GM12878 (cell line): Measurements from ENCODE around the gene DYNLT2B. TPM values are rescaled to one million over a fixed set of nuclear protein-coding genes. Genes with fewer than 3 reads are reported as not detected.
A peak's percentile ranks its signal among the peaks of the same experiment; 100 is the strongest.

Experiments
- CBX3 ChIP-seq: fragments of 200-600 bp; sonication (generic); IDR thresholded peaks from 2 replicates; pipeline ENCODE4 v1.6.1; 2016; ENCODE audit warnings: low read depth, borderline replicate concordance
- KLF5 ChIP-seq: fragments of 450-650 bp; IDR thresholded peaks from 2 replicates; pipeline ENCODE4 v1.6.1; 2014; ENCODE audit warnings: mild to moderate bottlenecking; ENCODE audit not compliant: partially characterized antibody
- MTA3 ChIP-seq: IDR thresholded peaks from 2 replicates; pipeline ENCODE4 v1.6.1; 2012; ENCODE audit warnings: low read length, inconsistent platforms, borderline replicate concordance
- NFYB ChIP-seq: IDR thresholded peaks from 2 replicates; pipeline ENCODE4 v1.6.1; 2011; ENCODE audit warnings: low read depth, mild to moderate bottlenecking, low read length, improper control_type of control experiment, moderate library complexity; ENCODE audit not compliant: insufficient read depth
- RCOR1 ChIP-seq: conservative IDR thresholded peaks from 2 replicates; pipeline ENCODE4 v1.6.1; 2012; ENCODE audit warnings: low read depth, low read length, improper control_type of control experiment
- SMARCA5 ChIP-seq: fragments of 450-650 bp; IDR thresholded peaks from 2 replicates; pipeline ENCODE4 v1.6.1; 2017; ENCODE audit warnings: mild to moderate bottlenecking
- STAT3 ChIP-seq: IDR thresholded peaks from 2 replicates; pipeline ENCODE4 v1.6.1; 2011; ENCODE audit warnings: low read depth, low read length, improper control_type of control experiment
- SUPT20H ChIP-seq: IDR thresholded peaks from 2 replicates; pipeline ENCODE4 v1.6.1; 2011; ENCODE audit warnings: low read depth, mild to moderate bottlenecking, low read length, moderate library complexity, borderline replicate concordance; ENCODE audit not compliant: control insufficient read depth
- TCF12 ChIP-seq: IDR thresholded peaks from 2 replicates; pipeline ENCODE4 v1.6.1; 2011; ENCODE audit warnings: low read depth, mild to moderate bottlenecking, low read length
- ZNF24 ChIP-seq: fragments of 450-650 bp; IDR thresholded peaks from 2 replicates; pipeline ENCODE4 v1.6.1; 2017; ENCODE audit warnings: antibody characterized with exemption, mild to moderate bottlenecking
- ZNF384 ChIP-seq: IDR thresholded peaks from 2 replicates; pipeline ENCODE4 v1.6.1; 2012; ENCODE audit warnings: low read depth, mild to moderate bottlenecking, low read length, improper control_type of control experiment, borderline replicate concordance
- ZZZ3 ChIP-seq: IDR thresholded peaks from 2 replicates; pipeline ENCODE4 v1.6.1; 2011; ENCODE audit warnings: low read depth; ENCODE audit not compliant: control insufficient read depth, insufficient read length
- polyA plus RNA-seq, 11 experiments: library from polyadenylated mRNA; depleted of rRNA in 4 of 11; unstranded in 6 of 11; stranded (reverse) in 5 of 11; fragments of >200 nt; fragmentation: Nextera tagmentation in 4 of 11; fragmentation: Illumina TruSeq in 1 of 11; extraction: Ambion mirVana in 4 of 11; extraction: Trizol in 1 of 11; gene quantifications; 1 replicate in 1 of 11; 2 replicates in 10 of 11; pipeline versions ENCODE4 v1.2.1 to v1.2.3, GENCODE V29; 2011 to 2016; ENCODE audit warnings: inconsistent platforms in 2 of 11, missing spikeins in 2 of 11, low read depth in 1 of 11
- total RNA-seq, 4 experiments: library from RNA; depleted of rRNA in 3 of 4; stranded (reverse); fragments of >200 nt in 3 of 4; fragmentation: Illumina TruSeq in 1 of 4; extraction: Trizol in 1 of 4; gene quantifications; 2 replicates each; pipeline versions ENCODE4 v1.2.1 to v1.2.3, GENCODE V29; 2013 to 2021
- TF ChIP-seq, protein P1 (sequence below): IDR thresholded peaks from 2 replicates; pipeline ENCODE4 v1.6.1; 2011; ENCODE audit warnings: borderline replicate concordance, low read depth, mild to moderate bottlenecking, moderate library complexity, mixed read lengths, low read length; ENCODE audit not compliant: insufficient read depth; ENCODE audit errors: extremely low read length
- TF ChIP-seq, protein P2 (sequence below): fragments of 450-650 bp; IDR thresholded peaks from 2 replicates; pipeline ENCODE4 v1.6.1; 2018; ENCODE audit warnings: borderline replicate concordance, mild to moderate bottlenecking; ENCODE audit not compliant: partially characterized antibody
- TF ChIP-seq, protein P3 (sequence below): fragments of 450-650 bp; IDR thresholded peaks from 2 replicates; pipeline ENCODE4 v1.6.1; 2018; ENCODE audit warnings: mild to moderate bottlenecking, low read depth, moderate library complexity; ENCODE audit not compliant: partially characterized antibody
- TF ChIP-seq, protein P4 (sequence below): IDR thresholded peaks from 2 replicates; pipeline ENCODE4 v1.6.1; 2012; ENCODE audit warnings: low read depth, low read length, improper control_type of control experiment
- TF ChIP-seq, protein P5 (sequence below): fragments of 450-650 bp; IDR thresholded peaks from 2 replicates; pipeline ENCODE4 v1.6.1; 2017; ENCODE audit warnings: mild to moderate bottlenecking, moderate library complexity

Gene DYNLT2B
- total and polyA plus RNA-seq, 10 of the 15 experiments (the other 5 are each of a cell fraction or from before 2014, with no cell fraction given), result 8.6 to 89.7 (median 21.9) TPM

DNA sequence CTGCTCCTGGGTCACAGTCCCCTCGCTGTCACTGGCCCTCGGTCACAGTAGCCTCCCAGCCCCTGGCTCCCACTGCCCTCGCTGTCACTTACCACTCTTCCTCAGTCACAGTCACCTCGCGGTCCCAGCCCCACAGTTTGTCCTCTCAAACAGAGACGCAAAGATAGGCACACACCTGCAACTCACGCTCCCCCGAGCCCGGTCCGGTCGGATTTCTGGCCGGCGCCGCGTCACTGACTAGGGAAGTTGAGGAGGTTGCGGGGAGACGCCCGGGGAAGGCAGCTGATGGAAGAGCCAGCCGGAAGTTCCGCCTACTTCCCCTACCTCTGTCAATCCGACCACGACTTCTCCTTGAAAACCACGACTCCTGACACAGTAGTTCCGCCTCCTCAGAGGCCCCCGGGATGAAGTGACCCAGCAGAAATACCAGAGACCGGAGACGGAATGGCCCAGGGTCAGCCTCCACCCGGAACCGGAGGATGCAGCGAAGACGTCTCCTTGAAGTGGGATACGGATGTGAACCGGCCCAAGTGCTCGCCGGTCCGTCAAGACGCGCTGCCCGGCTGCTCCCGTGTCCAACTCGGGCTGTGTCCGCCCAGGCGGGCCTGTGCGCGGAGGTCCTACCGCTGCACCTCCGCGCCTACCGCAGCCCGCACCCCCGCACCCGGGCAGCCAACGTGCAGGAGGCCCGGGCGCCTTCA, 30.4 kb downstream of the DYNLT2B start, which contains the start of gene PCYT1A (continued):
- TF ChIP-seq RCOR1 (no peak), SUPT20H (no peak), MTA3 (no peak), KLF5 (no peak), CBX3 (no peak), SMARCA5 (0 out of 2 replicates have a peak, but pooled peaks have one; percentile 65), ZZZ3 (no peak), NFYB (peak; percentile 50; the same call in 1 of the 2 replicates), ZNF384 (no peak), ZNF24 (peak; percentile 9; the same call in 1 of the 2 replicates), STAT3 (no peak), TCF12 (no peak; the same call in 1 of the 2 replicates)
- TF ChIP-seq, protein P1, sequence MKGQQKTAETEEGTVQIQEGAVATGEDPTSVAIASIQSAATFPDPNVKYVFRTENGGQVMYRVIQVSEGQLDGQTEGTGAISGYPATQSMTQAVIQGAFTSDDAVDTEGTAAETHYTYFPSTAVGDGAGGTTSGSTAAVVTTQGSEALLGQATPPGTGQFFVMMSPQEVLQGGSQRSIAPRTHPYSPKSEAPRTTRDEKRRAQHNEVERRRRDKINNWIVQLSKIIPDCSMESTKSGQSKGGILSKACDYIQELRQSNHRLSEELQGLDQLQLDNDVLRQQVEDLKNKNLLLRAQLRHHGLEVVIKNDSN, result no peak
- TF ChIP-seq, protein P2, sequence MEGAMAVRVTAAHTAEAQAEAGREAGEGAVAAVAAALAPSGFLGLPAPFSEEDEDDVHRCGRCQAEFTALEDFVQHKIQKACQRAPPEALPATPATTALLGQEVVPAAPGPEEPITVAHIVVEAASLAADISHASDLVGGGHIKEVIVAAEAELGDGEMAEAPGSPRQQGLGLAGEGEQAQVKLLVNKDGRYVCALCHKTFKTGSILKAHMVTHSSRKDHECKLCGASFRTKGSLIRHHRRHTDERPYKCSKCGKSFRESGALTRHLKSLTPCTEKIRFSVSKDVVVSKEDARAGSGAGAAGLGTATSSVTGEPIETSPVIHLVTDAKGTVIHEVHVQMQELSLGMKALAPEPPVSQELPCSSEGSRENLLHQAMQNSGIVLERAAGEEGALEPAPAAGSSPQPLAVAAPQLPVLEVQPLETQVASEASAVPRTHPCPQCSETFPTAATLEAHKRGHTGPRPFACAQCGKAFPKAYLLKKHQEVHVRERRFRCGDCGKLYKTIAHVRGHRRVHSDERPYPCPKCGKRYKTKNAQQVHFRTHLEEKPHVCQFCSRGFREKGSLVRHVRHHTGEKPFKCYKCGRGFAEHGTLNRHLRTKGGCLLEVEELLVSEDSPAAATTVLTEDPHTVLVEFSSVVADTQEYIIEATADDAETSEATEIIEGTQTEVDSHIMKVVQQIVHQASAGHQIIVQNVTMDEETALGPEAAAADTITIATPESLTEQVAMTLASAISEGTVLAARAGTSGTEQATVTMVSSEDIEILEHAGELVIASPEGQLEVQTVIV, result peak; percentile 87
- TF ChIP-seq, protein P3, sequence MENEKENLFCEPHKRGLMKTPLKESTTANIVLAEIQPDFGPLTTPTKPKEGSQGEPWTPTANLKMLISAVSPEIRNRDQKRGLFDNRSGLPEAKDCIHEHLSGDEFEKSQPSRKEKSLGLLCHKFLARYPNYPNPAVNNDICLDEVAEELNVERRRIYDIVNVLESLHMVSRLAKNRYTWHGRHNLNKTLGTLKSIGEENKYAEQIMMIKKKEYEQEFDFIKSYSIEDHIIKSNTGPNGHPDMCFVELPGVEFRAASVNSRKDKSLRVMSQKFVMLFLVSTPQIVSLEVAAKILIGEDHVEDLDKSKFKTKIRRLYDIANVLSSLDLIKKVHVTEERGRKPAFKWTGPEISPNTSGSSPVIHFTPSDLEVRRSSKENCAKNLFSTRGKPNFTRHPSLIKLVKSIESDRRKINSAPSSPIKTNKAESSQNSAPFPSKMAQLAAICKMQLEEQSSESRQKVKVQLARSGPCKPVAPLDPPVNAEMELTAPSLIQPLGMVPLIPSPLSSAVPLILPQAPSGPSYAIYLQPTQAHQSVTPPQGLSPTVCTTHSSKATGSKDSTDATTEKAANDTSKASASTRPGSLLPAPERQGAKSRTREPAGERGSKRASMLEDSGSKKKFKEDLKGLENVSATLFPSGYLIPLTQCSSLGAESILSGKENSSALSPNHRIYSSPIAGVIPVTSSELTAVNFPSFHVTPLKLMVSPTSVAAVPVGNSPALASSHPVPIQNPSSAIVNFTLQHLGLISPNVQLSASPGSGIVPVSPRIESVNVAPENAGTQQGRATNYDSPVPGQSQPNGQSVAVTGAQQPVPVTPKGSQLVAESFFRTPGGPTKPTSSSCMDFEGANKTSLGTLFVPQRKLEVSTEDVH, result peak; percentile 81
- TF ChIP-seq, protein P4, sequence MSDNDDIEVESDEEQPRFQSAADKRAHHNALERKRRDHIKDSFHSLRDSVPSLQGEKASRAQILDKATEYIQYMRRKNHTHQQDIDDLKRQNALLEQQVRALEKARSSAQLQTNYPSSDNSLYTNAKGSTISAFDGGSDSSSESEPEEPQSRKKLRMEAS, result no peak
- TF ChIP-seq, protein P5, sequence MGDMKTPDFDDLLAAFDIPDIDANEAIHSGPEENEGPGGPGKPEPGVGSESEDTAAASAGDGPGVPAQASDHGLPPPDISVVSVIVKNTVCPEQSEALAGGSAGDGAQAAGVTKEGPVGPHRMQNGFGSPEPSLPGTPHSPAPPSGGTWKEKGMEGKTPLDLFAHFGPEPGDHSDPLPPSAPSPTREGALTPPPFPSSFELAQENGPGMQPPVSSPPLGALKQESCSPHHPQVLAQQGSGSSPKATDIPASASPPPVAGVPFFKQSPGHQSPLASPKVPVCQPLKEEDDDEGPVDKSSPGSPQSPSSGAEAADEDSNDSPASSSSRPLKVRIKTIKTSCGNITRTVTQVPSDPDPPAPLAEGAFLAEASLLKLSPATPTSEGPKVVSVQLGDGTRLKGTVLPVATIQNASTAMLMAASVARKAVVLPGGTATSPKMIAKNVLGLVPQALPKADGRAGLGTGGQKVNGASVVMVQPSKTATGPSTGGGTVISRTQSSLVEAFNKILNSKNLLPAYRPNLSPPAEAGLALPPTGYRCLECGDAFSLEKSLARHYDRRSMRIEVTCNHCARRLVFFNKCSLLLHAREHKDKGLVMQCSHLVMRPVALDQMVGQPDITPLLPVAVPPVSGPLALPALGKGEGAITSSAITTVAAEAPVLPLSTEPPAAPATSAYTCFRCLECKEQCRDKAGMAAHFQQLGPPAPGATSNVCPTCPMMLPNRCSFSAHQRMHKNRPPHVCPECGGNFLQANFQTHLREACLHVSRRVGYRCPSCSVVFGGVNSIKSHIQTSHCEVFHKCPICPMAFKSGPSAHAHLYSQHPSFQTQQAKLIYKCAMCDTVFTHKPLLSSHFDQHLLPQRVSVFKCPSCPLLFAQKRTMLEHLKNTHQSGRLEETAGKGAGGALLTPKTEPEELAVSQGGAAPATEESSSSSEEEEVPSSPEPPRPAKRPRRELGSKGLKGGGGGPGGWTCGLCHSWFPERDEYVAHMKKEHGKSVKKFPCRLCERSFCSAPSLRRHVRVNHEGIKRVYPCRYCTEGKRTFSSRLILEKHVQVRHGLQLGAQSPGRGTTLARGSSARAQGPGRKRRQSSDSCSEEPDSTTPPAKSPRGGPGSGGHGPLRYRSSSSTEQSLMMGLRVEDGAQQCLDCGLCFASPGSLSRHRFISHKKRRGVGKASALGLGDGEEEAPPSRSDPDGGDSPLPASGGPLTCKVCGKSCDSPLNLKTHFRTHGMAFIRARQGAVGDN, result peak; percentile 64; the same call in 1 of the 2 replicates
